VCaP (cell line): ENCODE data around the gene RPS6KA2.
"Not testable (repeated sequence)": the region's sequence is repeated elsewhere in the genome, so short reads cannot be mapped to it uniquely, and the experiment has no call there.

Experiments
- H3K27ac ChIP-seq: fragments of 450-650 bp; 2 replicates; pipeline ENCODE4 v1.5.1; 2017
- TF ChIP-seq, protein P1 (sequence below): fragments of 450-650 bp; conservative IDR thresholded peaks from 2 replicates; pipeline ENCODE4 v1.5.1; 2017; ENCODE audit warnings: mild to moderate bottlenecking, moderate library complexity

Gene RPS6KA2

GRCh38 chr6:166393535-166393823, 233.6 kb downstream of the RPS6KA2 start:
- TF ChIP-seq, protein P1, sequence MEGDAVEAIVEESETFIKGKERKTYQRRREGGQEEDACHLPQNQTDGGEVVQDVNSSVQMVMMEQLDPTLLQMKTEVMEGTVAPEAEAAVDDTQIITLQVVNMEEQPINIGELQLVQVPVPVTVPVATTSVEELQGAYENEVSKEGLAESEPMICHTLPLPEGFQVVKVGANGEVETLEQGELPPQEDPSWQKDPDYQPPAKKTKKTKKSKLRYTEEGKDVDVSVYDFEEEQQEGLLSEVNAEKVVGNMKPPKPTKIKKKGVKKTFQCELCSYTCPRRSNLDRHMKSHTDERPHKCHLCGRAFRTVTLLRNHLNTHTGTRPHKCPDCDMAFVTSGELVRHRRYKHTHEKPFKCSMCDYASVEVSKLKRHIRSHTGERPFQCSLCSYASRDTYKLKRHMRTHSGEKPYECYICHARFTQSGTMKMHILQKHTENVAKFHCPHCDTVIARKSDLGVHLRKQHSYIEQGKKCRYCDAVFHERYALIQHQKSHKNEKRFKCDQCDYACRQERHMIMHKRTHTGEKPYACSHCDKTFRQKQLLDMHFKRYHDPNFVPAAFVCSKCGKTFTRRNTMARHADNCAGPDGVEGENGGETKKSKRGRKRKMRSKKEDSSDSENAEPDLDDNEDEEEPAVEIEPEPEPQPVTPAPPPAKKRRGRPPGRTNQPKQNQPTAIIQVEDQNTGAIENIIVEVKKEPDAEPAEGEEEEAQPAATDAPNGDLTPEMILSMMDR = no peak

GRCh38 chr6:166392755-166393534, 234.1 kb downstream of the RPS6KA2 start:
- H3K27ac ChIP-seq = not testable (repeated sequence)

More at GRCh38 chr6:166393535-166393823, 233.6 kb downstream of the RPS6KA2 start:
- no peak overlapping the region for H3K27ac ChIP-seq

DNA sequence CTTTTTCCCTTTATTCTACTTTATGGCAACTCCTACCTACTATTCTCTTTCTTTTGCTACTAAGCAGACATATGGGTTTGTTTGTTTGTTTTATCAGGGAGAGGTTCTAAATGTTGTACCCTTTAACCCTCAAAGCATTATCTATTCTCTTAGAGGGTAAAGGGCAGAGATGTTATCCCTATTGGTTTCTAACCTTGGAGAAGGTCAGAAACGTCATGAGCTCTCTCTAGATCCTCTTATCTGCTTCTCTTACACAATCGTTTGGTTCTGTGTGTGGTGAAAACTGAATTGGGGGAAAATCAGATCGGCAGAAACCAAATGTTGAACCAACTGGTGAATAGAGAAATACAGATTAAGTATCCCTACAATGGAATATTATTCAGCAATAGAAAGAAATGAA, 237.9 kb downstream of the RPS6KA2 start:
- TF ChIP-seq, protein P1 = no peak
- no peak overlapping the region for H3K27ac ChIP-seq

GRCh38 chr6:166388290-166389004, 238.6 kb downstream of the RPS6KA2 start:
- TF ChIP-seq, protein P1 = no peak
- no peak overlapping the region for H3K27ac ChIP-seq

DNA sequence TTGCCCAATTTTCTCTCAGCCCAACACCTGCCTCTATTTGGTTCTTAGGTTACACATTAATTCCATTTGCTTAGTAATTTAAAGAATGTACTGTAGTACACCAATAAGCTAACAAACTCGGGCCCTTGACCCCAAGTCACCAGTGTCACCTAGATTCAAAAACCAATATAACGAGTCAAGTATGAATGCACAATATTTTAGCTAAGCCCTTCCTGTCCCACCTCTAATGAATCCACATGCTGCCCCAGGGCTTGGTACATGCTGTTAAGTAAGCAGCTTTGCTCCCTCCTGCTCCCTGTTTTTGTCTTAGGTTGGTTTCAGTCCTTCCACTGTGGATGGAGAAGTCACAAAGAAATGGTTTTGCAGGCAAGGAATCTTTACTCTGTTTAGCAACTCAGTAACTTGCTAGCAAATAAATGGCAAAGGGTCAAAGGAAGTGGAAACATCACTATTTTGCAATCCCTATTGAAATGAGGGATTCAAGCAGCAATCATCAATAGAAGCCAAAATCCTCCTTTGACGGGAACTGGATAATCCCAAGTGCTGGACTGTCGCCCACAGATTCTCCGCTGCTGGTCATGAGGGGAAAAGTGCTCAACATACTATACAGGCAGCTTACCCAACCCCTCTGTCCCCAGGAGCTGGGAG, 239.3 kb downstream of the RPS6KA2 start:
- no peak overlapping the region for H3K27ac ChIP-seq
- TF ChIP-seq, protein P1 = no peak

DNA sequence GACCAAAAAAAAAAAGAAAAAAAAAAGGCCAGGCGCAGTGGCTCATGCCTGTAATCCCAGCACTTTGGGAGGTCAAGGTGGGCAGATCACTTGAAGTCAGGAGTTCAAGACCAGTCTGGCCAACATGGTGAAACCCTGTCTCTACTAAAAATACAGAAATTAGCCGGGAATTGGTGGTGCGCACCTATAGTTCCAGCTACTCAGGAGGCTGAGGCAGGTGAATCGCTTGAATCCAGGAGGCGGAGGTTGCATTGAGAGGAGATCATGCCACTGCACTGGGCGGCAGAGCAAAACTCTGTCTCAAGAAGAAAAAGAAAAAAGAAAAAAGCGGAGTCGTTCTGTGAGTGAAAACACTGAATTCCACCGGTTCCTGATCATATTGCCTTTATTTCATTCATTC, 240.0 kb downstream of the RPS6KA2 start:
- not testable (repeated sequence) for H3K27ac ChIP-seq

- H3K27ac ChIP-seq = no peak overlapping the region
- TF ChIP-seq, protein P1 = no peak
These were observed 240.9 kb downstream of the RPS6KA2 start for GRCh38 chr6:166386111-166386510.

- TF ChIP-seq, protein P1 = peak; percentile 50
- H3K27ac ChIP-seq = peak overlapping the region; percentile 91
These were observed 243.2 kb downstream of the RPS6KA2 start for GRCh38 chr6:166383802-166384363.
